Fibroblast of lung (primary cell): ENCODE measurements around the gene BCLAF3.

ENCODE experiments used
- CTCF ChIP-seq, 2 donors: IDR thresholded peaks in 1 of 2; conservative IDR thresholded peaks in 1 of 2; 1 replicate in 1 of 2; 2 replicates in 1 of 2; pipeline ENCODE4 v1.5.1; 2011 to 2012; ENCODE audit warnings: low read length in 2 of 2, control low read depth in 1 of 2, inconsistent platforms in 1 of 2, low read depth in 1 of 2, mild to moderate bottlenecking in 1 of 2
- EZH2 ChIP-seq: IDR thresholded peaks from 2 replicates; pipeline ENCODE4 v1.5.1; 2012; ENCODE audit warnings: low read length, control low read depth, mild to moderate bottlenecking; ENCODE audit errors: missing control alignments

GRCh38 chrX:19987856-19988255 is 3.0 kb downstream of the BCLAF3 start:
- TF ChIP-seq CTCF (conservative IDR thresholded peaks at IDR 0.05 in 1 of 2, IDR thresholded peaks at IDR 0.05 in 1 of 2; ENCODE audit: low read depth in 1 of 2, low read length in 2 of 2) (no peak), EZH2 (no peak)
